Effector CD8-positive, alpha-beta T cell (primary cell): ENCODE measurements around the gene PTH2.
"Not testable (repeated sequence)": the region's sequence is repeated elsewhere in the genome, so short reads cannot be mapped to it uniquely, and the experiment has no call there.

ENCODE experiments used
- DNase-seq: peaks from one replicate; lab custom pipeline; 2025; lab: John Stamatoyannopoulos, UW

The PTH2 gene

GRCh38 chr19:49447485-49448431, 24.5 kb upstream of the PTH2 start:
- no peak for DNase-seq

GRCh38 chr19:49445997-49446396, 22.8 kb upstream of the PTH2 start:
- DNase-seq, result no peak

- DNase-seq, result not testable (repeated sequence)
These were observed 21.0 kb upstream of the PTH2 start for GRCh38 chr19:49444100-49444700.

GRCh38 chr19:49443366-49444099, 20.3 kb upstream of the PTH2 start:
- DNase-seq, result peak; percentile 86

- DNase-seq, result peak; percentile 41
These were observed 19.6 kb upstream of the PTH2 start for GRCh38 chr19:49442771-49443365.

- DNase-seq, result no peak
These were observed 19.1 kb upstream of the PTH2 start for GRCh38 chr19:49442354-49442753.

GRCh38 chr19:49441960-49442350, 18.7 kb upstream of the PTH2 start:
- DNase-seq, result no peak

- peak; percentile 32 for DNase-seq
These were observed 18.1 kb upstream of the PTH2 start, which contains the start of gene SLC17A7 for GRCh38 chr19:49441210-49441959. TSS of gene SLC17A7 (minus strand) at chr19:49441527. CDS start at chr19:49441379, 148 bp downstream.

- no peak for DNase-seq
These were observed 17.4 kb upstream of the PTH2 start for GRCh38 chr19:49440439-49441209.

GRCh38 chr19:49439836-49440235, 16.6 kb upstream of the PTH2 start:
- no peak for DNase-seq

GRCh38 chr19:49438261-49438660, 15.0 kb upstream of the PTH2 start:
- DNase-seq, result no peak

- DNase-seq, result no peak
These were observed 14.0 kb upstream of the PTH2 start for GRCh38 chr19:49437231-49437630.

GRCh38 chr19:49436381-49437017, 13.3 kb upstream of the PTH2 start:
- DNase-seq, result peak; percentile 37

GRCh38 chr19:49435670-49436069, 12.4 kb upstream of the PTH2 start:
- no peak for DNase-seq

GRCh38 chr19:49434907-49435583, 11.8 kb upstream of the PTH2 start:
- DNase-seq, result no peak

- no peak for DNase-seq
These were observed 10.1 kb upstream of the PTH2 start for GRCh38 chr19:49433240-49433901.

- DNase-seq, result no peak
These were observed 9.2 kb upstream of the PTH2 start for GRCh38 chr19:49432141-49433073.

- no peak for DNase-seq
These were observed 8.1 kb upstream of the PTH2 start for GRCh38 chr19:49431330-49431749.
